Islet precursor cell (in vitro differentiated cells): ENCODE measurements around the gene ARF5.
"Not testable (repeated sequence)": the region's sequence is repeated elsewhere in the genome, so short reads cannot be mapped to it uniquely, and the experiment has no call there.

ENCODE experiments used
- DNase-seq: peaks from one replicate; pipeline ENCODE4 v3.0.0-alpha.2; 2018

ARF5 gene

DNA sequence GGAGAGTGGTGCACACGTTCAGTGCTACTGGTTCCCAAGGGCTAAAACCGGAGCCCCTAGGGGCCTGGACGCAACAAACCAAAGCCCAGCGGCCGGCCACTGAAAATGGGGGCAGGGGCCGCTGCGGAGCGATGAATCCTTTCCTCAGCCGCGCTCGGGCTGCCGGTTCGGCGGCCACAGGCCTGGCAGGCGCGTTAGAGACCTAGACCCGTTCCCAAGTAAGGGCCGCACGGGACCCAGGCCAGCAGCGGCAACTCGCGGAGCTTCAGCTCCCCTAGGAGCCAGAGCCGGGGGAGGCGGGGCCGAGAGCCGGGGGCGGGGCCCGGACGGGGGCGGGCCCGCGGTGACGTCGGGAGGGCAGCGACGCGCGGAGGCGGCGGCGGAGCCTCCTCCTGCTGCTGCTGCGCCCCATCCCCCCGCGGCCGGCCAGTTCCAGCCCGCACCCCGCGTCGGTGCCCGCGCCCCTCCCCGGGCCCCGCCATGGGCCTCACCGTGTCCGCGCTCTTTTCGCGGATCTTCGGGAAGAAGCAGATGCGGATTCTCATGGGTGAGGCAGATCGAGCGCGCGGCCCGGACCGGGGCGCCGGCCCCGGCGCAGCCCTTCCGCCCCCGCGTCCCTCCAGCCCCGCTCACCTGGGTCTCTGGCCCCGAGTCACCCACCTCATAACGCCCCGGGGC lies at the start of gene ARF5:
TSS of gene ARF5 (plus strand) at position 393 of the 678 bp plus-strand sequence. CDS start at position 481, 88 bp downstream.
- peak; percentile 94 for DNase-seq

GRCh38 chr7:127539116-127539515 lies 49.1 kb upstream of the ARF5 start:
- DNase-seq: no peak

- DNase-seq: not testable (repeated sequence)
These were observed 47.8 kb upstream of the ARF5 start for GRCh38 chr7:127540461-127540860.

- no peak for DNase-seq
These were observed 46.7 kb upstream of the ARF5 start for GRCh38 chr7:127541548-127541947.

GRCh38 chr7:127546313-127546712 lies 41.9 kb upstream of the ARF5 start:
- no peak for DNase-seq

DNA sequence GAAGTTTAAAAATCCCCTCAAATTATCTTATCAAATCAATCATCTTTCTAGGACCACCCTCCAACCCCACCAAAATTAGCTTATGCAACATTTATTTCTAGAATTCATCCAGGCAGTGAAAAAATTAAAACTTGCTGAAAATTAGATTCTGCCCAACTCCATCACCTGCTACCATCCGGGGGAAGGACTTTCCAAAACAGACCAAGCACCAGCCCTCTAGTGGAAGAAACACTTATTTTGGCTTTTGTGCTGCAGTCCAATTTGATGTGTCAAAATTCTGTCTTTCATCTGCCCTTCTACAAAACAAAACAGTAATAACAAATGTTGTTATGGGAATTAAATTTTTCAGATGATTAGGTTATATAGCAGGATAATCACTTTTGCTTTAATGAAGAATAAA lies 38.0 kb upstream of the ARF5 start:
- DNase-seq: no peak

GRCh38 chr7:127551941-127552340 lies 36.3 kb upstream of the ARF5 start:
- DNase-seq: no peak

DNA sequence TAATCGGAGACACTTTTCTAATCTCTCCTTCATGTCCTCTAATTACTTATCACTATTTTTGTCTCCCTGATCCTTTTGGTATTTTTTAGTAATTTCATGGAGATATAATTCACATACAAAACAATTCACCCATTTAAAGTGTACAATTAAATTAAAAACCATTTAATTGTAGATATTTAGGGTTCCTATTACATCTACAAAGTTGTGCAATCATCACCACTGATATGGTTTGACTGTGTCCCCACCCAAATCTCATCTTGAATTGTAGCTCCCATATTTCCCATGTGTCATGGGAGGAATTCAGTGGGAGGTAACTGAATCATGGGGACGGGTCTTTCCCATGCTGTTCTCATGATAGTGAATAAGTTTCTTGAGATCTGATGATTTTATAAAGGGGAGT lies 31.8 kb upstream of the ARF5 start:
- no peak for DNase-seq

DNA sequence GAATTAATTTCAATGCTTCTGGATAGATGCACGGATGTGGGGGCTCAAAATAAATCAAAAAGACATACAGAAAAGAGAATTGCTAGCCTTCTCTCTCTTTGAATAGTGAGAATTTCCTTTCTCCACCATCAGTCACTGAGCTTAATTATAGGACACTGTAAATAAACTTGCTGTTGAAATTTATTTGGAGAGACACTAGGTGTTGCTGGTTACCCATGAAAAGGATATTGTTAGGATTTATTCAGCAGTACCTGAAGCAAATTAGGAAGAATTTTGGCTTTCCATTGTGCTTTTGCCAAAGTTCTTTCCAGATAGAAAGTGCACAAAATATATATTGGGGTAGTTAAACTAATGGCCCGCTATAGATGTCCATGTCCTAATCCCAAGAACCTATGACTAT lies 30.4 kb upstream of the ARF5 start:
- DNase-seq: no peak

DNA sequence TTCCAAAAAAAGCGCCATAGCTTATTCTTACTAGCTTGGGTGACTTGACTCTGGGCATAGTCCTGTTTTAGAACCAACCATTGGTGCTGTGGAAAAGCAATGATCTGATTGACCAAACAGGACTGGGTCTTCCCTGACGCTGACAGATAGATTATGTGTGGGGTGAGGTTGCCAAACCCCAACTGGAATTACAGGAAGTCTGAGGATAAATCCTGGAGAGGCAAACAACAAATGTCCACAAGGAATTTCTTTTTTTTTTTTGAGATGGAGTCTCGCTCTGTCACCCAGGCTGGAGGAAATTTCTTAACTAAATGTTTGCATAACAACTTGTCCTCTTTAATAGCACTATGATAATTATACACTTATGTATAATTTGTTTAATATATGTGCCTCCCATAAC lies 22.0 kb upstream of the ARF5 start:
- no peak for DNase-seq

DNA sequence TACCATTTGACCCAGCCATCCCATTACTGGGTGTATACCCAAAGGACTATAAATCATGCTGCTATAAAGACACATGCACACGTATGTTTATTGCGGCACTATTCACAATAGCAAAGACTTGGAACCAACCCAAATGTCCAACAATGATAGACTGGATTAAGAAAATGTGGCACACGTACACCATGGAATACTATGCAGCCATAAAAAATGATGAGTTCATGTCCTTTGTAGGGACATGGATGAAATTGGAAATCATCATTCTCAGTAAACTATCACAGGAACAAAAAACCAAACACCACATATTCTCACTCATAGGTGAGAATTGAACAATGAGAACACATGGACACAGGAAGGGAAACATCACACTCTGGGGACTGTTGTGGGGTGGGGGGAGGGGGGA lies 20.2 kb upstream of the ARF5 start:
- not testable (repeated sequence) for DNase-seq

GRCh38 chr7:127571741-127572505 lies 16.3 kb upstream of the ARF5 start:
- DNase-seq: no peak

DNA sequence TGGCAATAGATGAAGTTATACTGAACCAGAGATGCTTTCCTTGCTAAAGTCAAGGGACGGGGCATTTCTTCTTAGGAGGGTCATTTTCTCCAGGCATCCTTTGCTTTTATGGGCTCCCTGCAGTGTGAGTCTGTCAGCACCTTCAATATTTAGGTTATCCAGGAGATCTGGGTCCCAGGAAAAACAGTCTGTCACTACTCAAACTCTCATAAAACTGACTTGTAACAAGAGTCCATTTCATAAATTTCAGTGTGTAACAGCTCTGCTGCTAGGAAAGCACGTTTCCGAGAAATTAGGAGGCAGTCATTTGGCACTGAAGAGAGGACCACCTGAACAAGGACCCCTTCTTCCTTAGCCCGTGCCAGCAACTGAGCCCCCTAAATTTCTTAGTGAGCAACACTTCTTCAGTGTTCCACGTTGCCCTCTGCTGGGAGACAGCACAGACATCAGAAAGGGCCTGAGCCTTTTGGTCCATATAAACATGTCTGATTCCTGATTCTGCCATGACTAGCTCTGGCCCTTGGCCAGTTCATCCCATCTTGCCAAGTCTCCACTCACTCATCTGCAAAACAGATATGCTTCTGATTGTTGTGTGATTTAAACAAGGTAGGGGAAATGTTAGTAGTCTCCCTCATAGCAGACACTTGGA lies 10.1 kb upstream of the ARF5 start:
- DNase-seq: no peak

GRCh38 chr7:127578711-127579275 lies 9.4 kb upstream of the ARF5 start:
- no peak for DNase-seq

- no peak for DNase-seq
These were observed 7.6 kb upstream of the ARF5 start for GRCh38 chr7:127580612-127581011.

DNA sequence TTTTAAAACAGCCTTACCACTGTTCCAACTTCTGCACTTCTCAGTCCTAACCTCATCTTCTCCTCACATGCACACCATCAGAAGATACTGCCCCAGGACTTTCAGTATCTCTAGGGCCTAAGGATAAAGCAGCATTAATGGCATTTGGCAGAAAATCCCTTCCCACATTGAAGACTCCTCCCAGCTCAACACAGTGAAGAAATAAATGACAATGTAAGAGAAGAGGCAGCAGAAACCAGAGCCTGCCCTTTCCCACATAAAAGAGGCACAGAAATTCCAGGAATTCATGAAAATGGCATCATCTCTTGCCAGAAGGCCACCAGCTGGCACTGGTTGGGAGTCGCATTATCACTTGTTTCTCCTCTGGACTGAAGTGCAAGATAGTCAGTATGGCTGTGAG lies 6.5 kb upstream of the ARF5 start:
- no peak for DNase-seq

GRCh38 chr7:127582361-127582760 lies 5.8 kb upstream of the ARF5 start:
- no peak for DNase-seq

DNA sequence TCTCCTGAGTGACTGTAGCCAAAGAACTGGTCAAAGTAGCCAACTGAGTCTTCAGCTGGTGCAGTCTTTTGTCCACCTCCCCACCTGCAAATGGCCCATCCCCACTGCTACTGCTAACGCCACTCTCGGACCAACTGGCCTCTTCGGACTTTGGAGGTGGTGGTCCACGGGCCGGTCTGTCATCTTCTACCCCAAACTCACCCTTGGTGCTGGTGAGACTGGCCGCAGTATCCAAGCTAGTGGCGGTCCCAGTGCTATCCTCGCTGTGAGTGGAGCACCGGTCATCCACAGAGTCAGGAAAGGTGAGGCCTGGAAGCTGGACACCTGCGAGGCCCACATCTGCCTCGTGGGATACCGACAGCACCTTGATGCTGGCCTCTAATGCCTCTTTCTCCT lies 3.6 kb upstream of the ARF5 start:
- DNase-seq: no peak

GRCh38 chr7:127585044-127585953 lies 2.9 kb upstream of the ARF5 start, which contains the start of gene GCC1:
TSS of gene GCC1 (minus strand) at chr7:127585596. CDS start at chr7:127585182, 414 bp downstream.
- peak; percentile 96 for DNase-seq

DNA sequence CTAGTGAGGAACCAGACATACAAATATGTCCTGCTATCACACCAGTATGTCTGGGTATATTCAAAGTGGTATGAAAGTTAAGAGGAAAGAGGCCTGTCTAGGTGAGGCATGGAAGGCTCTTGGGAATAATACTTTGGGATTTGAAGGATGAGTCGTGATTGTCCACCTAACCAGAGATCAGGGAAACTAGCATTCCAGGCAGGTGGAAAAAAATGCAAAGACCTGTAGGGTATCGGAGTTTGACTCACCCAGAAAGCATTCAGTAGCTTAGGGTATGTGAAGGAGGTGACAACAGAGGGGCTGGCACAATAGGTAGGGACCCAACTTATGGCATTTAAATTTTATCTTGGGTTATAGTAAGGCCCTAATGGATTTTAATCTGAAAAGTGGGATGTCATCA lies 1.9 kb upstream of the ARF5 start:
- DNase-seq: no peak

- no peak for DNase-seq
These were observed 570 bp upstream of the ARF5 start for GRCh38 chr7:127587663-127588018.

GRCh38 chr7:127588697-127589482 lies 679 bp downstream of the ARF5 start:
- peak; percentile 88 for DNase-seq
